HEK293 (cell line): ENCODE data around the gene JOSD1.
A peak's percentile ranks its signal among the peaks of the same experiment; 100 is the strongest.

Source experiments
- CTCF ChIA-PET: fragments of 350-600 bp; formaldehyde crosslinking; extraction: SDS; loops from one replicate; lab custom pipeline; 2021; ENCODE audit warnings: antibody characterized with exemption; lab: Yijun Ruan, JAX
- POLR2A ChIA-PET: fragments of 300-600 bp; formaldehyde crosslinking; extraction: SDS; loops from one replicate; lab custom pipeline; 2020; ENCODE audit warnings: antibody characterized with exemption, inconsistent platforms; lab: Yijun Ruan, JAX
- H3K27ac ChIP-seq: fragments of 200-500 bp; sonication (Bioruptor generic); 2 replicates; pipeline ENCODE4 v1.5.1; 2014; ENCODE audit warnings: low read depth, low read length, control low read depth, inconsistent platforms; ENCODE audit errors: extremely low read depth
- H3K36me3 ChIP-seq, 2 experiments: fragments of 200-500 bp in 1 of 2; sonication (Bioruptor generic) in 1 of 2; 1 replicate in 1 of 2; 2 replicates in 1 of 2; pipeline ENCODE4 v1.5.1; 2014 to 2017; ENCODE audit warnings: inconsistent platforms in 2 of 2, low read length in 2 of 2; ENCODE audit not compliant: control insufficient read depth in 2 of 2, insufficient read depth in 1 of 2
- H3K4me1 ChIP-seq: fragments of 200-500 bp; sonication (Bioruptor generic); 2 replicates; pipeline ENCODE4 v1.5.1; 2014; ENCODE audit warnings: mild to moderate bottlenecking, low read length, inconsistent platforms; ENCODE audit not compliant: control insufficient read depth, insufficient read depth
- H3K4me3 ChIP-seq: 2 replicates; pipeline ENCODE4 v1.5.1; 2011; ENCODE audit warnings: low read depth, mild to moderate bottlenecking, control low read depth, low read length, moderate library complexity
- H3K9me3 ChIP-seq: fragments of 200-500 bp; sonication (Bioruptor generic); 2 replicates; pipeline ENCODE4 v1.5.1; 2014; ENCODE audit warnings: low read depth, low read length, inconsistent platforms; ENCODE audit not compliant: control insufficient read depth, insufficient read depth
- GLIS2 ChIP-seq: fragments of 450-650 bp; formaldehyde crosslinking; IDR thresholded peaks from 2 replicates; pipeline ENCODE4 v1.5.1; 2016; ENCODE audit warnings: missing biosample characterization, missing genetic modification characterization
- SP2 ChIP-seq: fragments of 450-650 bp; formaldehyde crosslinking; IDR thresholded peaks from 2 replicates; pipeline ENCODE4 v1.5.1; 2016; ENCODE audit warnings: missing biosample characterization, missing genetic modification characterization
- ZBTB20 ChIP-seq: fragments of 450-650 bp; formaldehyde crosslinking; IDR thresholded peaks from 2 replicates; pipeline ENCODE4 v1.5.1; 2016; ENCODE audit warnings: missing biosample characterization, missing genetic modification characterization
- ZFHX2 ChIP-seq: fragments of 450-650 bp; formaldehyde crosslinking; conservative IDR thresholded peaks from 2 replicates; pipeline ENCODE4 v1.5.1; 2016; ENCODE audit warnings: missing biosample characterization, missing genetic modification characterization
- ZFP37 ChIP-seq: fragments of 450-650 bp; formaldehyde crosslinking; IDR thresholded peaks from 2 replicates; pipeline ENCODE4 v1.5.1; 2016; ENCODE audit warnings: missing biosample characterization, missing genetic modification characterization
- ZIC2 ChIP-seq: fragments of 450-650 bp; formaldehyde crosslinking; IDR thresholded peaks from 2 replicates; pipeline ENCODE4 v1.5.1; 2016; ENCODE audit warnings: missing biosample characterization, missing genetic modification characterization
- ZNF211 ChIP-seq: fragments of 450-650 bp; formaldehyde crosslinking; IDR thresholded peaks from 2 replicates; pipeline ENCODE4 v1.5.1; 2016; ENCODE audit warnings: low read depth, missing biosample characterization, missing genetic modification characterization
- ZNF341 ChIP-seq: fragments of 450-650 bp; formaldehyde crosslinking; IDR thresholded peaks from 2 replicates; pipeline ENCODE4; 2016; ENCODE audit warnings: low read depth, missing biosample characterization, missing genetic modification characterization
- ZNF394 ChIP-seq: fragments of 450-650 bp; formaldehyde crosslinking; IDR thresholded peaks from 2 replicates; pipeline ENCODE4 v1.5.1; 2016; ENCODE audit warnings: missing biosample characterization, missing genetic modification characterization, mild to moderate bottlenecking, moderate library complexity, borderline replicate concordance
- ZNF426 ChIP-seq: fragments of 450-650 bp; formaldehyde crosslinking; IDR thresholded peaks from 2 replicates; pipeline ENCODE4 v1.5.1; 2017; ENCODE audit warnings: missing biosample characterization, missing genetic modification characterization, mild to moderate bottlenecking, inconsistent platforms, moderate library complexity
- ZNF561 ChIP-seq: fragments of 450-650 bp; IDR thresholded peaks from 2 replicates; pipeline ENCODE4 v1.5.1; 2018; ENCODE audit warnings: missing biosample characterization, missing genetic modification characterization, borderline replicate concordance
- ZNF629 ChIP-seq: fragments of 450-650 bp; formaldehyde crosslinking; IDR thresholded peaks from 2 replicates; pipeline ENCODE4 v1.5.1; 2017; ENCODE audit warnings: missing biosample characterization, missing genetic modification characterization
- ZNF660 ChIP-seq: fragments of 450-650 bp; IDR thresholded peaks from 2 replicates; pipeline ENCODE4 v1.5.1; 2018; ENCODE audit warnings: missing biosample characterization, mild to moderate bottlenecking, missing genetic modification characterization
- ZNF792 ChIP-seq: fragments of 450-650 bp; formaldehyde crosslinking; IDR thresholded peaks from 2 replicates; pipeline ENCODE4 v1.5.1; 2016; ENCODE audit warnings: missing biosample characterization, missing genetic modification characterization
- ZXDB ChIP-seq: fragments of 450-650 bp; formaldehyde crosslinking; IDR thresholded peaks from 2 replicates; pipeline ENCODE4 v1.5.1; 2016; ENCODE audit warnings: missing biosample characterization, missing genetic modification characterization
- TF ChIP-seq, protein P1 (sequence below): fragments of 450-650 bp; formaldehyde crosslinking; IDR thresholded peaks from 2 replicates; pipeline ENCODE4 v1.5.1; 2016; ENCODE audit warnings: missing biosample characterization, missing genetic modification characterization
- TF ChIP-seq, protein P2 (sequence below): fragments of 450-650 bp; formaldehyde crosslinking; IDR thresholded peaks from 2 replicates; pipeline ENCODE4 v1.5.1; 2016; ENCODE audit warnings: missing biosample characterization, missing genetic modification characterization
- TF ChIP-seq, protein P3 (sequence below): fragments of 450-650 bp; formaldehyde crosslinking; IDR thresholded peaks from 2 replicates; pipeline ENCODE4 v1.5.1; 2016; ENCODE audit warnings: missing biosample characterization, missing genetic modification characterization
- TF ChIP-seq, protein P4 (sequence below): fragments of 450-650 bp; formaldehyde crosslinking; IDR thresholded peaks from 2 replicates; pipeline ENCODE4 v1.5.1; 2017; ENCODE audit warnings: missing biosample characterization, missing genetic modification characterization
- TF ChIP-seq, protein P5 (sequence below): fragments of 450-650 bp; formaldehyde crosslinking; optimal IDR thresholded peaks from 2 replicates; pipeline ENCODE3; 2016; ENCODE audit warnings: missing biosample characterization, mild to moderate bottlenecking, missing genetic modification characterization
- TF ChIP-seq, protein P6 (sequence below): fragments of 450-650 bp; formaldehyde crosslinking; IDR thresholded peaks from 2 replicates; pipeline ENCODE4 v1.5.1; 2016; ENCODE audit warnings: missing biosample characterization, missing genetic modification characterization
- TF ChIP-seq, protein P7 (sequence below): fragments of 450-650 bp; IDR thresholded peaks from 2 replicates; pipeline ENCODE4 v1.5.1; 2018; ENCODE audit warnings: missing biosample characterization, mild to moderate bottlenecking, missing genetic modification characterization
- TF ChIP-seq, protein P8 (sequence below): fragments of 450-650 bp; formaldehyde crosslinking; IDR thresholded peaks from 2 replicates; pipeline ENCODE4 v1.5.1; 2016; ENCODE audit warnings: missing biosample characterization, missing genetic modification characterization

JOSD1 gene

DNA sequence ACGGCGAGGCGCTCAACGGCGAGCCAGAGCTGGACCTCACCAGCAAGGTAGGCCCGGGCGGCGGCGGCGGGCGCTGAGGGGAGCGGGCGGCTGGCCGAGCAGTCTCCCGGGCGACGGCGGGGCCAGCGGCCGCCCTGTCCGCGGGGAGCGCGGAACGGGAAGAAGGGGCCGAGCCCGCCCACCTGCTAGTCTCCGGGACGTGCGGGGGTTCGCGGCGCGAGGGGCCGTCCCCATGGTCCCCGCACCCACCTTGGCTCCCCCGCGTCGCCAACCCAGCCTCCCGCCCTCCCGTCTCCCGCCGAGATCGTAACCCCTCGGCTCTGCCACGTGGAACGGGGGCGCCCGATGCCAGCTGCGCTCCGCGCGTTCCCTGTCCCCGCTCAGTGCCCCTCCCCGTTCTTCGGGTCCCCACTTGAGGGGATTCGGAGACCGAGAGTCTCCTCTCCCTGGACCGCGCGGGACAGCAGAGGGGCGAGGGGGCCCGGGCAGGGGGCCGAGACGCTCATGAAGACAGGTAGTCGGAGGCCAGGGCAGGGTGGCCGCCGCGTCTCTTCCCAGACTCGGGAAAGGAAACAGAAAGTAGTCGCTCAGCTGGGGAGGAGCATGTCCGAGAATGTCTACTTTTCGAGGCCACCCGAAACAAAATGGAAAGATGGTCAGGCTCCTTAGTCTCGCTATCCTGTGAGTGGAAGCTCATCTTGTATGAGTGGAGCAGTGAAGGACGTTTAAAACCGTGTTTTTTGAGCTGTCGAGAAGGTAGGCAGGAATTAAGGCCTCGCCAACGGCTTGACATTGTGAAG lies 5.6 kb upstream of the JOSD1 start:
- H3K9me3 ChIP-seq = no peaks in the 10 kb centered on the region
- POLR2A ChIA-PET = interaction anchor here (0.7 to 2.0 kb wide), 10 partner anchors 9 to 210 kb away, joined by 3 to 17 read pairs (median 6); partner anchors contain the start of gene TOMM22
- H3K4me3 ChIP-seq = peak overlapping the region; percentile 92
- peaks cover 13% of the 10 kb centered on the region for H3K4me1 ChIP-seq
- CTCF ChIA-PET = interaction anchor here (0.7 to 2.2 kb wide), 8 partner anchors 8 to 593 kb away, joined by 3 to 19 read pairs (median 4); partner anchors contain the start of gene TOMM22
- peaks cover 5 to 29% of the 10 kb centered on the region in 2 experiments; a peak in 1 of 3 replicates for H3K36me3 ChIP-seq
- H3K27ac ChIP-seq = peak overlapping the region; percentile 94
- no peak for TF ChIP-seq ZNF211
- peak; percentile 49 for TF ChIP-seq SP2 (tag by site-specific recombination)
- TF ChIP-seq, protein P1, sequence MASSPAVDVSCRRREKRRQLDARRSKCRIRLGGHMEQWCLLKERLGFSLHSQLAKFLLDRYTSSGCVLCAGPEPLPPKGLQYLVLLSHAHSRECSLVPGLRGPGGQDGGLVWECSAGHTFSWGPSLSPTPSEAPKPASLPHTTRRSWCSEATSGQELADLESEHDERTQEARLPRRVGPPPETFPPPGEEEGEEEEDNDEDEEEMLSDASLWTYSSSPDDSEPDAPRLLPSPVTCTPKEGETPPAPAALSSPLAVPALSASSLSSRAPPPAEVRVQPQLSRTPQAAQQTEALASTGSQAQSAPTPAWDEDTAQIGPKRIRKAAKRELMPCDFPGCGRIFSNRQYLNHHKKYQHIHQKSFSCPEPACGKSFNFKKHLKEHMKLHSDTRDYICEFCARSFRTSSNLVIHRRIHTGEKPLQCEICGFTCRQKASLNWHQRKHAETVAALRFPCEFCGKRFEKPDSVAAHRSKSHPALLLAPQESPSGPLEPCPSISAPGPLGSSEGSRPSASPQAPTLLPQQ = 0 out of 2 replicates have a peak, but pooled peaks have one; percentile 59
- peak; percentile 26; the same call in 1 of the 2 replicates for TF ChIP-seq ZNF394
- 0 out of 2 replicates have a peak, but pooled peaks have one; percentile 19 for TF ChIP-seq ZNF561 (tag by site-specific recombination)
- TF ChIP-seq, protein P2, sequence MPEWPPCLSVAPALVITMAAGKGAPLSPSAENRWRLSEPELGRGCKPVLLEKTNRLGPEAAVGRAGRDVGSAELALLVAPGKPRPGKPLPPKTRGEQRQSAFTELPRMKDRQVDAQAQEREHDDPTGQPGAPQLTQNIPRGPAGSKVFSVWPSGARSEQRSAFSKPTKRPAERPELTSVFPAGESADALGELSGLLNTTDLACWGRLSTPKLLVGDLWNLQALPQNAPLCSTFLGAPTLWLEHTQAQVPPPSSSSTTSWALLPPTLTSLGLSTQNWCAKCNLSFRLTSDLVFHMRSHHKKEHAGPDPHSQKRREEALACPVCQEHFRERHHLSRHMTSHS = no peak
- no peak for TF ChIP-seq ZNF629 (tag by site-specific recombination)
- TF ChIP-seq GLIS2 (tag by site-specific recombination) = peak; percentile 98
- peak; percentile 85 for TF ChIP-seq ZFHX2 (tag by site-specific recombination)
- no peak for TF ChIP-seq ZNF426 (tag by site-specific recombination)
- TF ChIP-seq, protein P3, sequence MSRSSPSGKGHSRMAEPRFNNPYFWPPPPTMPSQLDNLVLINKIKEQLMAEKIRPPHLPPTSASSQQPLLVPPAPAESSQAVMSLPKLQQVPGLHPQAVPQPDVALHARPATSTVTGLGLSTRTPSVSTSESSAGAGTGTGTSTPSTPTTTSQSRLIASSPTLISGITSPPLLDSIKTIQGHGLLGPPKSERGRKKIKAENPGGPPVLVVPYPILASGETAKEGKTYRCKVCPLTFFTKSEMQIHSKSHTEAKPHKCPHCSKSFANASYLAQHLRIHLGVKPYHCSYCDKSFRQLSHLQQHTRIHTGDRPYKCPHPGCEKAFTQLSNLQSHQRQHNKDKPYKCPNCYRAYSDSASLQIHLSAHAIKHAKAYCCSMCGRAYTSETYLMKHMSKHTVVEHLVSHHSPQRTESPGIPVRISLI (tag by site-specific recombination) = no peak
- TF ChIP-seq ZNF341 (tag by site-specific recombination) = peak; percentile 77
- TF ChIP-seq ZIC2 (tag by site-specific recombination) = peak; percentile 69
- peak; percentile 70; the same call in 1 of the 2 replicates for TF ChIP-seq ZBTB20
- TF ChIP-seq, protein P4, sequence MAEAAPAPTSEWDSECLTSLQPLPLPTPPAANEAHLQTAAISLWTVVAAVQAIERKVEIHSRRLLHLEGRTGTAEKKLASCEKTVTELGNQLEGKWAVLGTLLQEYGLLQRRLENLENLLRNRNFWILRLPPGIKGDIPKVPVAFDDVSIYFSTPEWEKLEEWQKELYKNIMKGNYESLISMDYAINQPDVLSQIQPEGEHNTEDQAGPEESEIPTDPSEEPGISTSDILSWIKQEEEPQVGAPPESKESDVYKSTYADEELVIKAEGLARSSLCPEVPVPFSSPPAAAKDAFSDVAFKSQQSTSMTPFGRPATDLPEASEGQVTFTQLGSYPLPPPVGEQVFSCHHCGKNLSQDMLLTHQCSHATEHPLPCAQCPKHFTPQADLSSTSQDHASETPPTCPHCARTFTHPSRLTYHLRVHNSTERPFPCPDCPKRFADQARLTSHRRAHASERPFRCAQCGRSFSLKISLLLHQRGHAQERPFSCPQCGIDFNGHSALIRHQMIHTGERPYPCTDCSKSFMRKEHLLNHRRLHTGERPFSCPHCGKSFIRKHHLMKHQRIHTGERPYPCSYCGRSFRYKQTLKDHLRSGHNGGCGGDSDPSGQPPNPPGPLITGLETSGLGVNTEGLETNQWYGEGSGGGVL (tag by site-specific recombination) = peak; percentile 56; the same call in 1 of the 2 replicates
- TF ChIP-seq, protein P5, sequence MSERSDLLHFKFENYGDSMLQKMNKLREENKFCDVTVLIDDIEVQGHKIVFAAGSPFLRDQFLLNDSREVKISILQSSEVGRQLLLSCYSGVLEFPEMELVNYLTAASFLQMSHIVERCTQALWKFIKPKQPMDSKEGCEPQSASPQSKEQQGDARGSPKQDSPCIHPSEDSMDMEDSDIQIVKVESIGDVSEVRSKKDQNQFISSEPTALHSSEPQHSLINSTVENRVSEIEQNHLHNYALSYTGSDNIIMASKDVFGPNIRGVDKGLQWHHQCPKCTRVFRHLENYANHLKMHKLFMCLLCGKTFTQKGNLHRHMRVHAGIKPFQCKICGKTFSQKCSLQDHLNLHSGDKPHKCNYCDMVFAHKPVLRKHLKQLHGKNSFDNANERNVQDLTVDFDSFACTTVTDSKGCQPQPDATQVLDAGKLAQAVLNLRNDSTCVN = peak; percentile 86
- TF ChIP-seq ZNF660 (tag by site-specific recombination) = peak; percentile 88; the same call in 1 of the 2 replicates
- TF ChIP-seq ZXDB = peak; percentile 57; the same call in 1 of the 2 replicates
- no peak for TF ChIP-seq ZNF792 (tag by site-specific recombination)
- TF ChIP-seq, protein P6, sequence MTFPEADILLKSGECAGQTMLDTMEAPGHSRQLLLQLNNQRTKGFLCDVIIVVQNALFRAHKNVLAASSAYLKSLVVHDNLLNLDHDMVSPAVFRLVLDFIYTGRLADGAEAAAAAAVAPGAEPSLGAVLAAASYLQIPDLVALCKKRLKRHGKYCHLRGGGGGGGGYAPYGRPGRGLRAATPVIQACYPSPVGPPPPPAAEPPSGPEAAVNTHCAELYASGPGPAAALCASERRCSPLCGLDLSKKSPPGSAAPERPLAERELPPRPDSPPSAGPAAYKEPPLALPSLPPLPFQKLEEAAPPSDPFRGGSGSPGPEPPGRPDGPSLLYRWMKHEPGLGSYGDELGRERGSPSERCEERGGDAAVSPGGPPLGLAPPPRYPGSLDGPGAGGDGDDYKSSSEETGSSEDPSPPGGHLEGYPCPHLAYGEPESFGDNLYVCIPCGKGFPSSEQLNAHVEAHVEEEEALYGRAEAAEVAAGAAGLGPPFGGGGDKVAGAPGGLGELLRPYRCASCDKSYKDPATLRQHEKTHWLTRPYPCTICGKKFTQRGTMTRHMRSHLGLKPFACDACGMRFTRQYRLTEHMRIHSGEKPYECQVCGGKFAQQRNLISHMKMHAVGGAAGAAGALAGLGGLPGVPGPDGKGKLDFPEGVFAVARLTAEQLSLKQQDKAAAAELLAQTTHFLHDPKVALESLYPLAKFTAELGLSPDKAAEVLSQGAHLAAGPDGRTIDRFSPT (tag by site-specific recombination) = peak; percentile 77
- no peak for TF ChIP-seq ZFP37 (tag by site-specific recombination)
- TF ChIP-seq, protein P7, sequence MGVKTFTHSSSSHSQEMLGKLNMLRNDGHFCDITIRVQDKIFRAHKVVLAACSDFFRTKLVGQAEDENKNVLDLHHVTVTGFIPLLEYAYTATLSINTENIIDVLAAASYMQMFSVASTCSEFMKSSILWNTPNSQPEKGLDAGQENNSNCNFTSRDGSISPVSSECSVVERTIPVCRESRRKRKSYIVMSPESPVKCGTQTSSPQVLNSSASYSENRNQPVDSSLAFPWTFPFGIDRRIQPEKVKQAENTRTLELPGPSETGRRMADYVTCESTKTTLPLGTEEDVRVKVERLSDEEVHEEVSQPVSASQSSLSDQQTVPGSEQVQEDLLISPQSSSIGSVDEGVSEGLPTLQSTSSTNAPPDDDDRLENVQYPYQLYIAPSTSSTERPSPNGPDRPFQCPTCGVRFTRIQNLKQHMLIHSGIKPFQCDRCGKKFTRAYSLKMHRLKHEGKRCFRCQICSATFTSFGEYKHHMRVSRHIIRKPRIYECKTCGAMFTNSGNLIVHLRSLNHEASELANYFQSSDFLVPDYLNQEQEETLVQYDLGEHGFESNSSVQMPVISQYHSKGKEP (tag by site-specific recombination) = peak; percentile 9; the same call in 1 of the 2 replicates
- TF ChIP-seq, protein P8, sequence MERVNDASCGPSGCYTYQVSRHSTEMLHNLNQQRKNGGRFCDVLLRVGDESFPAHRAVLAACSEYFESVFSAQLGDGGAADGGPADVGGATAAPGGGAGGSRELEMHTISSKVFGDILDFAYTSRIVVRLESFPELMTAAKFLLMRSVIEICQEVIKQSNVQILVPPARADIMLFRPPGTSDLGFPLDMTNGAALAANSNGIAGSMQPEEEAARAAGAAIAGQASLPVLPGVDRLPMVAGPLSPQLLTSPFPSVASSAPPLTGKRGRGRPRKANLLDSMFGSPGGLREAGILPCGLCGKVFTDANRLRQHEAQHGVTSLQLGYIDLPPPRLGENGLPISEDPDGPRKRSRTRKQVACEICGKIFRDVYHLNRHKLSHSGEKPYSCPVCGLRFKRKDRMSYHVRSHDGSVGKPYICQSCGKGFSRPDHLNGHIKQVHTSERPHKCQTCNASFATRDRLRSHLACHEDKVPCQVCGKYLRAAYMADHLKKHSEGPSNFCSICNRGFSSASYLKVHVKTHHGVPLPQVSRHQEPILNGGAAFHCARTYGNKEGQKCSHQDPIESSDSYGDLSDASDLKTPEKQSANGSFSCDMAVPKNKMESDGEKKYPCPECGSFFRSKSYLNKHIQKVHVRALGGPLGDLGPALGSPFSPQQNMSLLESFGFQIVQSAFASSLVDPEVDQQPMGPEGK (tag by site-specific recombination) = peak; percentile 78; the same call in 1 of the 2 replicates
